ENCODE measurements around the gene FLOT2.

GRCh38 chr17:28911411-28912045, 14.0 kb upstream of the FLOT2 start:
- TF ChIP-seq, protein P1, sequence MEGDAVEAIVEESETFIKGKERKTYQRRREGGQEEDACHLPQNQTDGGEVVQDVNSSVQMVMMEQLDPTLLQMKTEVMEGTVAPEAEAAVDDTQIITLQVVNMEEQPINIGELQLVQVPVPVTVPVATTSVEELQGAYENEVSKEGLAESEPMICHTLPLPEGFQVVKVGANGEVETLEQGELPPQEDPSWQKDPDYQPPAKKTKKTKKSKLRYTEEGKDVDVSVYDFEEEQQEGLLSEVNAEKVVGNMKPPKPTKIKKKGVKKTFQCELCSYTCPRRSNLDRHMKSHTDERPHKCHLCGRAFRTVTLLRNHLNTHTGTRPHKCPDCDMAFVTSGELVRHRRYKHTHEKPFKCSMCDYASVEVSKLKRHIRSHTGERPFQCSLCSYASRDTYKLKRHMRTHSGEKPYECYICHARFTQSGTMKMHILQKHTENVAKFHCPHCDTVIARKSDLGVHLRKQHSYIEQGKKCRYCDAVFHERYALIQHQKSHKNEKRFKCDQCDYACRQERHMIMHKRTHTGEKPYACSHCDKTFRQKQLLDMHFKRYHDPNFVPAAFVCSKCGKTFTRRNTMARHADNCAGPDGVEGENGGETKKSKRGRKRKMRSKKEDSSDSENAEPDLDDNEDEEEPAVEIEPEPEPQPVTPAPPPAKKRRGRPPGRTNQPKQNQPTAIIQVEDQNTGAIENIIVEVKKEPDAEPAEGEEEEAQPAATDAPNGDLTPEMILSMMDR (conservative IDR thresholded peaks at IDR 0.05 in 1 of 2, IDR thresholded peaks at IDR 0.05 in 1 of 2; ENCODE audit: low read depth in 1 of 2, low read length in 2 of 2): no peak
- TF ChIP-seq EZH2 (IDR thresholded peaks at IDR 0.05; ENCODE audit: low read length, missing control alignments): no peak

Data from fibroblast of lung (primary cell).